G401.6 (cell line): Measurements from ENCODE around the gene NLGN4Y.
A peak's percentile ranks its signal among the peaks of the same experiment; 100 is the strongest.

Experiments used
- FAIRE-seq: peaks from 2 replicates; lab custom pipeline; 2012; peaks lifted over from hg19 to GRCh38; lab: Jason Lieb, UNC

NLGN4Y gene

DNA sequence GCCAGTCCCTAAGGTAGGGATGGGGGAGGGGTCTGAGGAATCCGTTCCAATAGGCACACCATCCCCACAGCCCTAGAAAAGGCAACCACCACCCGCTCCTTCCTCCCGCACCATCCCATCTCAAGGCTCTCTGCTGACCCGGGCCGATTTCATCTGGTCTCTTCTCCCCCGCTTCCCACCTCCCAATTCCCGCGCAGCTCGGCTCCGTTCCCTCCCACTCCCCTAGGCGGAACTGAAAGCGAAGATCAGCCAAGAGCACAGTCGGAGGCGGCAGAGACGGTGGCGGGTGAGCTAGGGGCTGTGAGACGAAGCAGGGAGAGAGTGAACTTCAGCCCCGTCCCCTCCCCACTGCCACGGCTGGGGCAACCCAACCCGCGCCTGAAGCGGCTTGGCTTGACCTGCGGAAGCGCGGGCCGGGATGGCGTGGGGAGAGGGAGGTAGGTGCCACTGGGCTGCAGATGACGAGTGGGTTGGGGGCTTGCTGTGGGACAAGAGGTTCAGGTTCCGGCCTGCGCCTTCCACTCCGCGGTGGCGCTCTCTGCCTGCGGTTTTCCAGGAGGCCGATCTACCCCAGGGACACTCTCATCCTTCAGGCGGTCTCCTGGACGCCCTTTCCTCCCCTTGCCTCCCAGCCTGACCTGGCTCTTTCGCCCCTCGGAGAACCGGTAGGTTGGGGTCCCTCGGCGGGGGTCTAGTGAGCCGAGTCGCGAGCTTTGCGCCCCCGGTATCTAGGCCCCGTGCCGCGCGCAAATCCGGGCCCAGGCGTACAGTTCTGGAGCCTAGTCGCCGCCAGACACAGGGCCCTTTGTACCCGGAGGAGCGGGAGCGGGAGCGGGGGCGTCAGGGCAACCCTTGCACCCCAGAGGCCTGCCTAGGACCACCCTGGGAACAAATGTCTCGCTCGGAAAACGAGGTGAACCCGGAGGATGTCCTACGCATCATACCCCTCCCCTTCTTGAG, at the start of gene NLGN4Y:
TSS of gene NLGN4Y (plus strand) at position 258 of the 960 bp plus-strand sequence. CDS start 97,591 bp downstream, outside the sequence.
- FAIRE-seq: no peak

DNA sequence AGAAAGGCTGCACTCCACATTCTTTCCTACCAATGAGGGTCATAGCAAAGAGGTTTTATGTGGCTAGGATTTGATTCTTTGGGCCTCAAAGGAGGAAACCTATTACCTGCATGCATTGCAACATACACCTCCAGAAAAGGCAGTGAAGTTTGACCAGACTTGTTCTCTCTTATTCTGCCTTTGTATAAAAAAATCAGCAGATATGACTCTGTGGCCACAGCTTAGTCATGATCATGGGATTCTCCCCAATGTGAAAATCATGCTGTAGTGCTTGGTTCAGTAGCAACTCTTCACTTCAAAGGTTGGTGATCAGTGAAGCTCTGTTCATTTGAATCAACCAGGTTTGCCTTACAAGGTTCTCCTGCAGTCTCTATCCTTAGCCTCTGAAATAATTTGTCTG, 38.4 kb upstream of the NLGN4Y start:
- FAIRE-seq: no peak

DNA sequence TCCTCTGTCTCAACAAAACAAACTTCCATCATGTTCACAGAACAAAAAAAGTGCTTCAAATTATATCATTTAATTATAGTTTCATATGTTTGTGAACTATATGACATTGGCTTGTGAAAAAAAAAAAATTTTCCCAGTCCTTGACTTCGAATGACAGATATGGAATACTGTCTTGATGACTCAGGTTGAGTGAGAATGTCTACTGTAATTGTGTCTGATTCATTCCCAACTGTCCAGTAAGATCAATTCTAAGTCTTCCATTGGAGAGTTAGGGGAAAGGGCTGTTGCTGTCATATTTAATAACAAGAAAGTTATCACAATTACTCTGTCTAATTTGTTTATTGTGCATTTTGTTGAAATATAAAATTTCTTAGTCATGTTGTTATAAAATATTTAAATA, 34.1 kb upstream of the NLGN4Y start:
- FAIRE-seq: peak; percentile 60

DNA sequence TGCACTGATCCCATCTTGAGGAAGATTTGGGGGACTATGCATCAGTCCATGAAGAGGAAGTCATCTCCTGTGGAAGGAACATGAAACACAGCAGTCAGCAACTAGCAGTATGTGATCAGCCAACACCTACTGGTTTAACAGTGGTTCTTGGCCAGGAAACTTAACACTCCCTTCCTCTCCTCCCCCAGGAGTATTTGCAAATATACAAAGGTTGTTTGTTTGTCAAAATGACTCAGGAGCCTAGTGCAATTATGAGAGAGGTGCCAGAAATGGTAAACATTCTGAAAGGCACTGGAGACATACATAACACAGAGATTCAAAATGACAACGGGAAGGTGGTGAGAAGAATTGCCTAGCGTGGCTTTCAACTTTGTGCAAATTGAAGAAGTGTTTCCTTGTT, 26.3 kb upstream of the NLGN4Y start:
- no peak for FAIRE-seq

DNA sequence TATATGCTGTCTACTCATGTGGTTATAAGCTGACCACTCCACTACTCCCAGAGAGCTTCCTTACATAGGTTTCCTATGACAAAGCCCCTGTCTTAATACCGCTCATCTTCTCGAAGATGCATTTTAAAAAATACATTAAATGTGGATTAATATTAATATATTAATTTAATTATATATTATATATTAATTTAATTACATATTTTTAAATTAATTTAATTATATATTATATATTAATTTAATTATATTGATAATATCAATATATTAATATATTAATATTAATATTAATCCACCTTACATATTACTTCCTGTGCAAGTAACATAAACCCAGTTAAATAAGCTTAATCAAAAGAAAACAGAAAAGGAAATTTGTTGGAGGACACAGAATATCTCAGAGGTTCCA, 19.7 kb upstream of the NLGN4Y start:
- FAIRE-seq: peak; percentile 94

DNA sequence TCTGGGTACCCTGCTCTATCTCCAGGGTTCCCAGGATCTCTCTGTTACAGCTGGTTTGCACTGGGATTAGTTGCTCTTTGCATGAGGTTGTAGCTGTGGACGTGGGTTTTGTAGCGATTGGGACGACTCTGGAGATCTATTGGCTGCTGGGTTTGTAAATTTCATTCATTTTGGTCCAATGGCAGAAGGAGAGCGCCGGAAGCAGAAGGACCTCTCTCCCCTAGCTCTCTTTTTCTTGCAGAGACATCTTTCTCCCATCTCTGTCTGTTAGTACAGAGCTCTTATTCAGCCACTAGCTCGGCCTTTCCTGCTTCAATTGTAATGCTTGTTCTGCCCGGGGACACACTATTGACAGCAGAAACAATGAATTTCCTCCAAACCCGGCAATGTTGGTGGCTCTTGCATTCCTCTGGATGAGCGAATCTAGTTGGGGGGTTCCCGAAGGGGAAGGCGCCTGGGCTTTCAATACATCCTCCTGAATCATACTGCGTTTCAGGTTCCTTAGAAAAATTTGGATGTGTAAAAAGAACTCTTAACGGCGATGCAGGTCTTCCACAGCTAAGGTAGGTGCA, 1.9 kb upstream of the NLGN4Y start:
- FAIRE-seq: no peak

DNA sequence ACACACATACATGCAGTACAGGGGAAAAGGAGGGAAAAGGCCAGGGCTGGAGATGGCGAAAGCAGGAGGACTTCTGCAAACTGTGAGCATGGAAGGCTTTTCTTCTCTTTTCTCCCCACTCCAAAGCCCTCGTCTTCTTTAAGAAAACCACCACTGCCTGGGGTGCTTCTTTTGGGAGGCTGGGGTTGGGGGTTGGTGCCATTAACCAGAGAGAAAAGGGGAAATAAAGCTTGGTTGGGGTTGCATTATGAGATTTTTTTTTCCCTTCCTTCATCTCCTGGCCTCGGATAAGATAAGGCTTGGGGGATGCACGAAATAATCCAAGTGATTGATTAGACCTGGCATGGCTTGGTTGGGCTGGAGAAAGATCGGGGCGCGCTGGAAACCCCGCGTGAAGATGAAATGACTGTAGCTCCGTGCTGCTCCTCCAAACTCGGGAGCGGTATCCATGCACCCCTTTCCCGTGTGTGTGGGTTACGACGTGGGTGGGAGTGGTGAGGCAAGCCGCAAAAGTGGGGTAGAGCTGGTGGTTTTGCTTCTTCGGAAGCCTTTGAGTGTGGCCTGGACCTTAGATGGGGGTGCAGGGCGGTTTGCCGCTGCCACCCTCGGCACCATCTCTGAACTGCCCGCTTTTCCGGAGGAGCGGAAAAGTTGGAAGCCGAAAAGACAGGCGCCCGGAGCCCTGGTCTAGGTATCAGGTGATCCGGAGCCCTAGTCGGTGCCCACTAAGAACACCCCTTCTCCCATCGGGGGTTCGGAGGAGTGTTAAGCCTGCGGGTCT, 648 bp upstream of the NLGN4Y start:
- FAIRE-seq: no peak

DNA sequence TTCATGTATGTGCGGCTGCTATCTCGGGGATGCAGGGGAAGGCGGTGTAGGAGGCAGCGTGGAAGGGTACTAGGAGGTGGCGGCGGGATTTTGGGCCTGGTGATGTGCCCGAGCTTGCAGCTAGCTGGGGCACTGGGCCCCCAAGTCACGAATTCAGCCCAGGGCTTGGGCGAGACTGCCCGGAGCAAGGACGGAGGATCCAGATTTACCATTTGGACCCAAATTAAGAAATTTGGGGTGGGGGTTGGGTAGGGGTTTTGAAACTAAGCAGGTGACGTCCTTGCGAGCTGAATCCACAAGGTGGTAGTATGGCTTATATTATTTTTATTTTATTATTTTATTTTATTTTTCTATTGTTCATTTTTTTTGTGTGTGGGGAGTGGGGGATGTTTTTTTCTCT, 986 bp downstream of the NLGN4Y start:
- FAIRE-seq: peak; percentile 49

DNA sequence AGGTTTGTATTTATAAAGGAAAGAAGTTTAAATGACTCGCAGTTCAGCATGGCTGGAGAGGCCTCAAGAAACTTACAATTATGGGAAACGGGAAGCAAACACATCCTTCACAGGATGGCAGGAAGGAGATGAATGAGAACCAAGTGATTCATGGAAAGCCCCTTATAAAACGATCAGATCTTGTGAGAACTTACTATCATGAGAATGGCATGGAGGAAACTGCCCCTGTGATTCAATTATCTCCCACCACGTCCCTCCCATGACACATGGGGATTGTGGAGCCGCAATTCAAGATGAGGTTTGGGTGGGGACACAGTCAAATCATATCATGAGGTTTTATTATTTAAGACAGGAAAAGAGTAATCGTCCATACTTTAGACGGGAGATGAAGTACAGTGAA, 4.0 kb downstream of the NLGN4Y start:
- FAIRE-seq: no peak

DNA sequence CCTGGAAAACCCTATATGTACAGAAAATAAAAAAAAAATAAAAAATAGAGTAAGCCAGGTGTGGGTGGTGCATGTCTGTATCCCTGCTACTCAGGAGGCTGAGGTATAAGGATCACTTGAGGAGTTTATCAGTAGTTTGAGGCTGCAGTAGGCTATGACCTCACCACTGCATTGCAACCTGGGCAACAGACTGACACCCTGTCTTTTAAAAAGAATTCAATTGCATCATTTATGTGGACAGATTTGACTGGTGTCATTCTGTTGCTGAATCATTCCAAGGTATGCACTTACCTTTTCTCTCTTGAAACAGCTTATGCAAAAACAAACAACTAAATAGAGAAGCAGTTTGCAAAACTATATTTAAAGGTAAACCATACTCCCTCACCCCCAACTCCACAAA, 12.4 kb downstream of the NLGN4Y start:
- FAIRE-seq: no peak

DNA sequence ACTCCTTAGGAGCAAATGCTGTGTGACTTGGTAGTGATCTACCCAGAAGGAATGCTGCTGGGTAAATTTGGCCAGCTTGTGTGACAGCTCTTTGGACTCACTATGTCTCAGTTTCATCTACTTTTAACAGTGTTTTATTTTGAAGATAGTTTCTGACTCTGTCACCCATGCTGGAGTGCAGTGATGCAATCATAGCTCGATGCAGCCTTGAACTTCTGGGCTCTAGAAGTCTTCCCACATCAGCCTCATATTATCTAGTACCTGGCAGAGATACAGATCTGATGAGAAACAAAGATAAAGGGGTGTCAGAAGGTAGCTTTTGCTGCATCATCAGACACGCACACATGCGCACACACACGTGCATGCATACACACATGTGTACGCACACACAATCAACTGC, 19.2 kb downstream of the NLGN4Y start:
- no peak for FAIRE-seq

DNA sequence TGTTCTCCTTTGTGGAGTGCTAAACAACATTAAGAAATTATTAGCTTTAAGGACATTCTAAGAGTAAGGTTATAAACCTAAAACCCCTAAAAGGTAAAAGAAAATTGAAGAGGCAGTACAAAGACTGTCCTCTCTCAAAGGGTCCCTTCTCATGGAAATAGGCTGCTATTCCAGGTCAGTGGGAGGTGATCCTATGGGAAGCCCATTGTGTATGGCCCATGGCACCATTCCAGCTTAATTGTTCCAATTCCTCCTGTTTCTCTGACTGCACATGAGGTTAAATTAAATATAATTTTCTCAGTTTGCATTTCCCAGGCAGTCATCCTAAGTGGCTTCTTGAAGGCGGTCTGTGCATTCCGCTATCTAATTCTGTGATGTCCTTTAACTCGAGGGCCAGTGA, 57.0 kb downstream of the NLGN4Y start:
- no peak for FAIRE-seq

DNA sequence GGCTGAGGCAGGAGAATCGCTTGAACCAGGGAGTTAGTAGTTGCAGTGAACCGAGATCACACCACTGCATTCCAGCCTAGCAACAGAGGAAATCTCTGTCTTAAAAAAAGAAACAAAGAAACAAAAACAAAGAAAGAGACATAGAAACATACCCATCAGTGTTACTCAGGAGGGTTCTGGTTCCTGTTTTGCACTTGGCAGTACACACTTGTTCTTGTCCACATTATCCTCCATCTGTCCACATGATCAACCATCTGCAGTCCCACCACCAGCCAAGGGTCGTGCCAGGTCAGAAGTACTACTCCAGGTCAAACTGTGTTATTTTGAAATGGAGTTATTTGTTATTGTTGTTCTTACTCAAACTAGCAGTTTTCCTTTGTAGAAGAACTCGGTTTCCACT, 62.4 kb downstream of the NLGN4Y start:
- FAIRE-seq: no peak

DNA sequence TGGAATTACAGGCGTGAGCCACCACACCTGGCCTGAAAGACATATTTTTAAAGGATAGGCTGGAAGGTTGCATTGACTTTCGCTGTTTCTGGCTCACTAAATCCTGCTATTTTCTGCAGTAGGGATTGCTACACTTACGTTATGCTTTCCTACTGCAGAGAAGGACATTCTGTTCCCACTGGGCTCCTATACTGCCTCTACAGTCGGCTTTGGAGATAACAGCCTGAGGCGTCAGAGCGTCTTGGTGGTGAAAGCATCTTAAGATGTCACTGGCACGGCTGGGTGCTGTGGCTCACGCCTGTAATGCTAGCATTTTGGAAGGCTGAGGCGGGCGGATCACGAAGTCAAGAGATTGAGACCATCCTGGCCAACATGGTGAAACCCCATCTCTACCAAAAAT, 77.0 kb downstream of the NLGN4Y start:
- no peak for FAIRE-seq

DNA sequence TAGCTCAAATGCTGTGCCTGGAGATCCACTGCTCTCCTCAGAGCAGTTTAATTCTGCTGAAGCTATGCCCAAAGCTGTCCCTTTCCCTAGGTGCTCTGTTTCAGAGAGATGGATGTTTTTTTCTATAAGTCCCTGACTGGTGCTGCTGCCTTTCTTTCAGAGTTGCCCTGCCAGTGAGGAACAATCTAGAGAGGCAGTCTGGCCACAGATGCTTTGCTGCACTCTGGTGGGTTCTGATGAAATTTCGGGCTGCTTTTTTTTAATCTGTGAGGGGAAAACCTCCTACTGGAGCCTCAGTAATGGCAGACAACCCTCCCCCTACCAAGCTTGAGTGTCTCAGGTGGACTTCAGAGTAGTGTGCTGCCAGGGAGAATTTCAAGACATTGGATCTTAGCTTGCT, 93.3 kb downstream of the NLGN4Y start:
- no peak for FAIRE-seq

DNA sequence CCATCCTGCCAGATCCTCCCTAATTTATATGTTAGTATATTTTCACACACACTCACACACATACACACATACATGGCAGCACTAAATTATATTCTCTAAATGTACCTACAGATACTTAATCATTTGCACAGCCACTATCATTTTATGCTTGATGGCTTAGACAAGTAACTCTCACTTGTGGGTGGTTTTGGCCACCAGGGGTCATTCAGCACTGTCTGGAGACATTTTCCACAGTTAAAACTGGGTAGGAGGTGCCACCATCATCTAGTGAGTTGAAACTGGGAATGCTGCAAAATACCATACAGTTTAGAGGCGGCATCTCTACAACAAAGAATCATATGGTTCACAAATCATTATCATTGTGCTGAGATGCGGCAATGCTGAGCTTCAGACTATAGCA, 94.2 kb downstream of the NLGN4Y start:
- no peak for FAIRE-seq

DNA sequence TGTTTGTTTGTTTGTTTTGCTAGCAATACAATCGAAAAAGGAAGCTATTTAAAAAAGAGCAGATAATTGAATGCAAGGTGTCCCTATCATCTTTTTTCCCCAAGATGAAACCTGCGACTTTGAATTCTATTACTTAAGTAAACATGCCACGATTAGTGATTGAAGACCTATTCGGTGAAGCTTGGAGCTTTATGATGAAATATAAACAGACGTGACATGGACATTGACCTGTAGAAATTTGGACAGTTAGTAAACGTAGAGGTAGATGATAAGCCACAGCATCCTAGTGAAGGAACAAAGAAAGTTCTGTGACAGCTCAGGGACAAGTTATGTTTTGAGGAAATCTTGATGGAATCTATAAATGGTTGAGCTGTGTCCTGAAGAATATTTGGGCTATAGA, 103.9 kb downstream of the NLGN4Y start:
- no peak for FAIRE-seq

DNA sequence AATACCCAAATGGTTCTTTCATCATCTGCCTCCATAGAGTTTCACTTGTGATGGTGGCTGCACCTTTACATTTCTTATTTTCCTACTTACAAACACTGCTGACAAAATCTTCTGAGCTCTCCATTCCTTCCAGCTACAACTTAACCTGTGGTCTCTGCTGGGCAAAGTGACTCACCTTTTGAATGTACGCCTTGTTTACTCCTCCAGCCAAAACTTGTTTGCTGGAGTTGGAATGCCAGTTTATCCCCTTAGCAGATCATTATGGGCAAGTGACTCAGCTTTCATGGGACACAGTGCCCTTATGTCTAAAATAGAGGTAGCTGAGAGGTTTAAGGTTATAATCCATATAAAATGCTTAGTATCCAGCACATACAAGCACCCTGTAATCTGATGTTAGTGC, 107.3 kb downstream of the NLGN4Y start:
- FAIRE-seq: no peak

DNA sequence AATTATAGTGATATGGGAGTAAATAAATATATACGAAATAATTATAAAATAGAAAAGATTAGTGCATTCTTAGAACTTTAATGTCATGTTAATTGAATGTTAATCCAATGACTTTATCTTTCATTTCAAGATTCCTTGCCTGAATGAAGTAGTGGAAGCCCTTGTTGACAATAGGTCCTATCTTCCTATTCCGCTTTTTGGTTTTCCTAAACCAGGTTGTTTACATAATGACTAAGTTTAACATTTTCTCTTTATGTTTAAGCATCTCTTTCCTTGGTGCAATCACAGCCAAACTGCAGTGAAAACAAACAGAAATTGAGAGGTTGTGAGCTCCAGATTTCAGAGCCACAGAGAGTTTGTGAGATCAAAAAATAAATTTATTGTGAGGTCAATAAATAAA, 109.4 kb downstream of the NLGN4Y start:
- no peak for FAIRE-seq

DNA sequence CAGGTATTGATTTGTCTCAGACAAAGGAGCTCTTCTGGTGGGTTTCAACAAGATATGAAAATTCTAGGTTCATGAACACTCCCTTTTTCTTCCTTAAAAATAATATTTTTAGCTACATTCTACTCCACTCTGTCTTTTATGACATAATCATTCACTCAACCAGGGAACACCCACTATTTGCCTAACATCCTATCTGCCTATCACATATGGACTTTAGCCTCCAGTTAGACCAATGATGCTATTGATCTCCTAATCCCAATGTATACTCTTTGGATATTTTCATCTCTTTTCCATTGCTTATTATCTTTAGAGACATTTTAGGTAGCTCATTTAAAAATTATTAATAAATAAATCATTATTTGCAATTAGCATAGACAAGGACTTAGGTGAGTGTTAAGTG, 110.6 kb downstream of the NLGN4Y start:
- FAIRE-seq: no peak

DNA sequence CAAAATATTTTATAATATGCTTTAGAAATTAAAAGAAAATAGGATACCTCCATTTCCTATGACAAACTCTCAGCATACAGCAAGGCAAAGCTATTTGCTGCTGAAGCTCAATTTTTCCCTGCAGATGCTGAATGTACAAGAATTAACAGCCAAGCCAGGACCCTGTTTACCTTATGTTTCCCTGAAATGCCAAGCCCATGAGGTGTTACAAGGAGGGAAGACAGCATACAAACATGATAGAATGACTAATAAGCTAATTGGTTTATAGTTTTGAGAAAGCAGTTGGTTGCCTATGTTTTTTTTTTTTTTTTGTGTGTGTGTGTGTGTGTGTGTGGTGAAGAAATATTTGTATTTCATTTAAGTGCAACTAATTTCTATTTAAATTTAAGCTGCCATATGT, 113.2 kb downstream of the NLGN4Y start:
- no peak for FAIRE-seq

DNA sequence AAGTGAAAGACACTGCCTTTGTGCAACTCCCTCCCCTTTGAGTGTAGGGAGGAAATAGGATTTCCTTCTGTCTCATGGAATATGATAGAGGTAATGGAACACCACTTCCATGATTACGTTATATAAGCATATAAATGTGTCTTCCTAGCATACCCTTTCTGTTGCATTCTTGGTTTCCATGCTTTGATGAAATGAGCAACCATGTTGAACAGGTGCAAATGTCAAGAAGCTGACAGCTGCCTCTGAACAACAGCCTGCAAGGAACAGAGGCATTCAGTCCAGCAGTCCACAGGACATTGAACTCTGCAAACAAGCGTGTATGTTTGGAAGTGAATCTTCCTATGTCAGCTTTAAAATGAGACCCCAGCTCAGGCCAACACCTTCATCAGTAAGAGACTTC, 117.5 kb downstream of the NLGN4Y start:
- FAIRE-seq: no peak
